ENCODE data around the gene CCNE1. TPM values are rescaled to one million over a fixed set of nuclear protein-coding genes. Genes with fewer than 3 reads are reported as not detected.

CCNE1 gene
- polyA plus RNA-seq, 1 of the 3 experiments (the other 2 are of a cell fraction), result 8.9 TPM

- CTCF ChIA-PET, result interaction anchor here (0.7 to 1.1 kb wide), 3 partner anchors 69 to 89 kb away, joined by 3 read pairs; no protein-coding TSS in a partner anchor
- no peak overlapping the region for H2AFZ ChIP-seq (ENCODE audit: low read depth)
- H3K27me3 ChIP-seq (ENCODE audit: insufficient read depth), result no peaks in the 10 kb centered on the region
- no peak overlapping the region for H3K4me2 ChIP-seq
- POLR2A ChIA-PET, result no interaction called here
- H3K27ac ChIP-seq (ENCODE audit: low read depth in 2 of 2, low read length in 1 of 2), result no peak overlapping the region
- no peaks in the 10 kb centered on the region for H3K4me1 ChIP-seq (ENCODE audit: control insufficient read depth in 1 of 2, insufficient read depth in 2 of 2, low read depth in 1 of 2, low read length in 1 of 2)
- no peaks in the 10 kb centered on the region for H3K79me2 ChIP-seq (ENCODE audit: insufficient read depth)
- H3K4me3 ChIP-seq (ENCODE audit: low read depth in 2 of 2, low read length in 1 of 2), result no peak overlapping the region
- H3K9me2 ChIP-seq, result no peaks in the 10 kb centered on the region
- no peaks in the 10 kb centered on the region for H3K36me3 ChIP-seq (replicated peaks in 1 of 2; ENCODE audit: control insufficient read depth in 1 of 2, insufficient read depth in 2 of 2, low read length in 1 of 2)
- no peaks in the 10 kb centered on the region for H4K20me1 ChIP-seq (ENCODE audit: insufficient read depth)
- TF ChIP-seq TCF12 (IDR thresholded peaks at IDR 0.05) (no peak), EZH2phosphoT487 (IDR thresholded peaks at IDR 0.05; ENCODE audit: borderline replicate concordance, low read depth) (no peak), SIN3A (IDR thresholded peaks at IDR 0.05; ENCODE audit: borderline replicate concordance, low read depth, low read length) (no peak), CTCF (IDR thresholded peaks at IDR 0.05) (no peak), RAD21 (IDR thresholded peaks at IDR 0.05; ENCODE audit: low read length) (no peak), ELF1 (IDR thresholded peaks at IDR 0.05) (no peak), FOXJ3 (CRISPR knock-in tag; IDR thresholded peaks at IDR 0.05) (no peak), YY1 (IDR thresholded peaks at IDR 0.05; ENCODE audit: low read depth) (no peak), RCOR1 (IDR thresholded peaks at IDR 0.05; ENCODE audit: low read length) (no peak), IRF3 (IDR thresholded peaks at IDR 0.05; ENCODE audit: low read depth, low read length) (no peak), USF1 (IDR thresholded peaks at IDR 0.05; ENCODE audit: borderline replicate concordance, low read depth) (no peak), GATA2 (CRISPR knock-in tag; IDR thresholded peaks at IDR 0.05) (no peak), MXI1 (IDR thresholded peaks at IDR 0.05; ENCODE audit: low read depth, low read length) (no peak), TEAD4 (IDR thresholded peaks at IDR 0.05; ENCODE audit: borderline replicate concordance, insufficient read depth) (no peak), SMC3 (IDR thresholded peaks at IDR 0.05; ENCODE audit: low read depth, low read length) (no peak)
- no peak overlapping the region for H3K9ac ChIP-seq
- H3K9me3 ChIP-seq, result no peaks in the 10 kb centered on the region
- WGBS (ENCODE audit: low lambda C conversion rate), result 63% methylated on average over 4 of the region's 5 CpGs
- no peak for DNase-seq
- no peaks in the 10 kb centered on the region for H3F3A ChIP-seq (replicated peaks; ENCODE audit: insufficient read depth)
These were observed 26.4 kb upstream of the CCNE1 start for GRCh38 chr19:29785360-29785759.
